ENCODE measurements around the gene KREMEN1.

GRCh38 chr22:29138556-29139305, 65.9 kb downstream of the KREMEN1 start:
- TF ChIP-seq POLR2A (IDR thresholded peaks at IDR 0.05; ENCODE audit: low read length), result no peak
- TF ChIP-seq GATA1 (IDR thresholded peaks at IDR 0.05; ENCODE audit: low read depth, low read length), result no peak

All from erythroblast (primary cell).